IMR-90 (cell line): Measurements from ENCODE around the gene BIK. TPM values are rescaled to one million over a fixed set of nuclear protein-coding genes. Genes with fewer than 3 reads are reported as not detected.

Experiments
- ATAC-seq: fragments of 200-7000 bp; cut with Tn5 transposase; 2 replicates; pipeline ENCODE4 v1.9.1; 2020; ENCODE audit warnings: low read depth, mild to moderate bottlenecking, moderate library complexity
- BruUV-seq: library from RNA; stranded (reverse); fragments of 400-500 nt; replicated peaks from 2 replicates; lab custom pipeline; 2021; lab: Mats Ljungman, UMichigan
- CTCF ChIA-PET: fragments of 300-600 bp; formaldehyde crosslinking; extraction: SDS; loops from one replicate; lab custom pipeline; 2021; ENCODE audit warnings: antibody characterized with exemption; lab: Yijun Ruan, JAX
- POLR2A ChIA-PET: fragments of 300-600 bp; sonication (Branson Sonifier 250); formaldehyde crosslinking; loops from one replicate; lab custom pipeline; 2022; ENCODE audit warnings: antibody characterized with exemption; ENCODE audit not compliant: unreplicated experiment; lab: Charles Lee
- DNase-seq: peaks from one replicate; pipeline ENCODE4 v3.0.0; 2013
- H2AFZ ChIP-seq: replicated peaks from 2 replicates; pipeline ENCODE3; 2013; ENCODE audit warnings: low read length, mild to moderate bottlenecking; ENCODE audit not compliant: poor library complexity
- H2AK5ac ChIP-seq: 2 replicates; pipeline ENCODE4 v1.6.1; 2013; ENCODE audit warnings: low read depth, low read length, inconsistent platforms
- H2AK9ac ChIP-seq: replicated peaks from 2 replicates; pipeline ENCODE3; 2013; ENCODE audit warnings: mild to moderate bottlenecking, low read depth, low read length, moderate library complexity; ENCODE audit not compliant: poor library complexity
- H2BK120ac ChIP-seq: 2 replicates; pipeline ENCODE4 v1.6.1; 2013; ENCODE audit warnings: low read depth, low read length, inconsistent platforms
- H2BK15ac ChIP-seq: 3 replicates; pipeline ENCODE4 v1.6.1; 2013; ENCODE audit warnings: low read depth, low read length, inconsistent platforms
- H2BK20ac ChIP-seq: 2 replicates; pipeline ENCODE4 v1.6.1; 2013; ENCODE audit warnings: low read depth, mild to moderate bottlenecking, inconsistent platforms, low read length, moderate library complexity
- H2BK5ac ChIP-seq: 2 replicates; pipeline ENCODE4 v1.6.1; 2013; ENCODE audit warnings: mild to moderate bottlenecking, low read depth, low read length, inconsistent platforms; ENCODE audit not compliant: poor library complexity, severe bottlenecking
- H3K14ac ChIP-seq: replicated peaks from 2 replicates; pipeline ENCODE4 v1.6.1; 2013; ENCODE audit warnings: low read depth, low read length, inconsistent platforms
- H3K18ac ChIP-seq: 2 replicates; pipeline ENCODE4 v1.6.1; 2013; ENCODE audit warnings: low read depth, low read length, control low read depth
- H3K23ac ChIP-seq: 2 replicates; pipeline ENCODE4 v1.6.1; 2013; ENCODE audit warnings: low read depth, low read length, inconsistent platforms
- H3K27ac ChIP-seq: 2 replicates; pipeline ENCODE4 v1.5.1; 2013; ENCODE audit warnings: mild to moderate bottlenecking, control low read depth, low read length; ENCODE audit not compliant: insufficient read depth
- H3K27me3 ChIP-seq: 2 replicates; pipeline ENCODE4 v1.6.1; 2013; ENCODE audit warnings: low read length; ENCODE audit not compliant: control insufficient read depth, insufficient read depth
- H3K36me3 ChIP-seq: 2 replicates; pipeline ENCODE4 v1.6.1; 2013; ENCODE audit warnings: low read length, mixed read lengths; ENCODE audit not compliant: control insufficient read depth, insufficient read depth
- H3K4ac ChIP-seq: 2 replicates; pipeline ENCODE4 v1.6.1; 2013; ENCODE audit warnings: low read depth, low read length, inconsistent platforms
- H3K4me1 ChIP-seq: 2 replicates; pipeline ENCODE4 v1.6.1; 2013; ENCODE audit warnings: low read length, mixed read lengths; ENCODE audit not compliant: control insufficient read depth, insufficient read depth
- H3K4me2 ChIP-seq: 2 replicates; pipeline ENCODE4 v1.6.1; 2013; ENCODE audit warnings: low read depth, mild to moderate bottlenecking, control low read depth, low read length, moderate library complexity
- H3K4me3 ChIP-seq: 2 replicates; pipeline ENCODE4 v1.5.1; 2013; ENCODE audit warnings: low read depth, mild to moderate bottlenecking, control low read depth, low read length, moderate library complexity; ENCODE audit not compliant: insufficient read depth
- H3K56ac ChIP-seq: 2 replicates; pipeline ENCODE4 v1.6.1; 2013; ENCODE audit warnings: low read length, inconsistent platforms; ENCODE audit not compliant: insufficient read depth; ENCODE audit errors: extremely low read depth
- H3K79me1 ChIP-seq, 2 experiments: 2 replicates each; pipeline ENCODE4 v1.6.1; 2013; ENCODE audit warnings: low read length in 2 of 2, inconsistent platforms in 1 of 2, low read depth in 1 of 2
- H3K9ac ChIP-seq: 2 replicates; pipeline ENCODE4 v1.6.1; 2013; ENCODE audit warnings: low read depth, low read length, control low read depth
- H3K9me1 ChIP-seq: 2 replicates; pipeline ENCODE4 v1.6.1; 2013; ENCODE audit warnings: low read length, inconsistent platforms; ENCODE audit not compliant: insufficient read depth
- H3K9me3 ChIP-seq: 2 replicates; pipeline ENCODE4 v1.6.1; 2013; ENCODE audit warnings: low read length; ENCODE audit not compliant: control insufficient read depth, insufficient read depth
- H4K20me1 ChIP-seq: 2 replicates; pipeline ENCODE4 v1.6.1; 2013; ENCODE audit warnings: low read length, inconsistent platforms; ENCODE audit not compliant: insufficient read depth
- H4K5ac ChIP-seq: 2 replicates; pipeline ENCODE4 v1.6.1; 2013; ENCODE audit warnings: mild to moderate bottlenecking, low read depth, low read length, control low read depth
- H4K8ac ChIP-seq, 2 experiments: 2 replicates each; pipeline ENCODE4 v1.6.1; 2013; ENCODE audit warnings: low read depth in 2 of 2, low read length in 2 of 2, control low read depth in 1 of 2, inconsistent platforms in 1 of 2
- H4K91ac ChIP-seq: 2 replicates; pipeline ENCODE4 v1.6.1; 2013; ENCODE audit warnings: low read depth, low read length, inconsistent platforms; ENCODE audit not compliant: insufficient read depth
- CEBPB ChIP-seq: IDR thresholded peaks from 2 replicates; pipeline ENCODE4 v1.6.1; 2012; ENCODE audit warnings: low read depth, low read length, improper control_type of control experiment
- POLR2A ChIP-seq: IDR thresholded peaks from 2 replicates; pipeline ENCODE4 v1.6.1; 2012; ENCODE audit warnings: mild to moderate bottlenecking, low read depth, low read length
- RAD21 ChIP-seq: IDR thresholded peaks from 2 replicates; pipeline ENCODE4 v1.6.1; 2012; ENCODE audit warnings: low read length, improper control_type of control experiment
- USF2 ChIP-seq: fragments of 150-350 bp; IDR thresholded peaks from 2 replicates; pipeline ENCODE4 v1.6.1; 2017; ENCODE audit warnings: mild to moderate bottlenecking, antibody characterized with exemption, low read length, low read depth
- WGBS, 2 experiments: methylation state at CpG; one replicate each; pipeline versions ENCODE4 v1.1.5 to v1.1.7; 2013; ENCODE audit warnings: missing lambda C conversion rate in 2 of 2; ENCODE audit not compliant: insufficient read length in 1 of 2; ENCODE audit errors: extremely low coverage in 2 of 2; 5-methylcytosine and 5-hydroxymethylcytosine counted together
- dilution Hi-C: fragments of 300-500 bp; cut with HindIII; formaldehyde crosslinking; loops from one replicate; pipeline ENCODE4 v1.14.3; 2018; ENCODE audit warnings: low sequenced_read_pairs; ENCODE audit not compliant: unreplicated experiment
- in situ Hi-C: fragments of 300-500 bp; cut with MboI; formaldehyde crosslinking; loops from 3 replicates; pipeline ENCODE4 v1.14.3; 2019; ENCODE audit warnings: low sequenced_read_pairs, inconsistent platforms, mixed read lengths
- intact Hi-C: fragments of 100-400 bp; cut with micrococcal nuclease; formaldehyde crosslinking; loops from 2 replicates; pipeline ENCODE4 v1.10.0; 2022
- polyA plus RNA-seq, 3 experiments: library from polyadenylated mRNA; depleted of rRNA; stranded (reverse); fragments of >200 nt; gene quantifications; 2 replicates each; pipeline ENCODE4 v1.2.3, GENCODE V29; 2012; ENCODE audit warnings: low replicate concordance in 1 of 3
- total RNA-seq: library from RNA; depleted of rRNA; stranded (reverse); fragments of >200 nt; gene quantifications from 2 replicates; pipeline ENCODE4 v1.2.3, GENCODE V29; 2012

BIK gene
- total and polyA plus RNA-seq, 2 of the 4 experiments (the other 2 are of a cell fraction): 0.18 TPM; not detected in 1

- 89% methylated on average over 6 of the region's 12 CpGs; no CpG with 5 or more reads in 1 of the 2 experiments for WGBS, 2 experiments
These were observed 45.9 kb downstream of the BIK start for GRCh38 chr22:43156413-43156812.

More at GRCh38 chr22:43156413-43156812, 45.9 kb downstream of the BIK start:
- CTCF ChIA-PET: interaction anchor here (0.6 kb wide), 1 partner anchor 31 kb away, joined by 4 read pairs; no protein-coding TSS in a partner anchor
- Histone ChIP-seq H3K4me3 (no peak overlapping the region), H3K9me3 (no peaks in the 10 kb centered on the region), H3K4ac (no peak overlapping the region), H3K27ac (no peak overlapping the region), H3K14ac (no peak overlapping the region), H4K20me1 (peaks cover 56% of the 10 kb centered on the region), H3K4me1 (peaks cover 11% of the 10 kb centered on the region), H3K9me1 (peaks cover 7% of the 10 kb centered on the region), H3K4me2 (no peak overlapping the region), H3K36me3 (peaks cover 15% of the 10 kb centered on the region; the same call in 1 of the 2 replicates), H3K18ac (no peak overlapping the region), H2BK15ac (no peak overlapping the region), H3K23ac (no peak overlapping the region), H4K91ac (no peak overlapping the region), H2BK5ac (no peak overlapping the region), H4K5ac (no peak overlapping the region), H2AK9ac (peak overlapping the region; percentile 20), H2AFZ (no peak overlapping the region), H2BK20ac (no peak overlapping the region), H3K79me1 (peaks cover 20 to 77% of the 10 kb centered on the region in 2 experiments), H3K27me3 (no peaks in the 10 kb centered on the region), H3K56ac (no peak overlapping the region), H4K8ac (no peak overlapping the region), H2AK5ac (no peak overlapping the region), H2BK120ac (no peak overlapping the region), H3K9ac (no peak overlapping the region)
- no peak for ATAC-seq
- intact Hi-C loops (no loop called here), dilution Hi-C loops (no loop called here), in situ Hi-C loops (no loop called here)
- no peak for DNase-seq
- BruUV-seq: no TSS peak
- TF ChIP-seq POLR2A (no peak), CEBPB (peak; percentile 29; the same call in 1 of the 2 replicates), RAD21 (no peak), USF2 (no peak)
- POLR2A ChIA-PET: interaction anchor here (0.5 kb wide), 1 partner anchor 519 kb away, joined by 6 read pairs; no protein-coding TSS in a partner anchor
